ENCODE data around the gene PDIK1L. TPM values are rescaled to one million over a fixed set of nuclear protein-coding genes. Genes with fewer than 3 reads are reported as not detected.
A peak's percentile ranks its signal among the peaks of the same experiment; 100 is the strongest.

Gene PDIK1L
- total and polyA plus RNA-seq, 9 of the 15 experiments (the other 6 are each of a cell fraction or from before 2014, with no cell fraction given) = 12.8 to 30.2 (median 21.5) TPM

- no peak; the same call in 1 of the 2 replicates for TF ChIP-seq BCOR (IDR thresholded peaks at IDR 0.05)
- no peak for TF ChIP-seq FOXJ2 (tag; IDR thresholded peaks at IDR 0.05)
- TF ChIP-seq HDAC3 (IDR thresholded peaks at IDR 0.05; ENCODE audit: borderline replicate concordance, partially characterized antibody) = no peak
- TF ChIP-seq MLLT1 (IDR thresholded peaks at IDR 0.05) = peak in 1 of 2 experiments; percentile 27; a peak in 1 of 4 replicates
- no peak for TF ChIP-seq ZNF274 (IDR thresholded peaks at IDR 0.05; ENCODE audit: borderline replicate concordance, low read depth, low read length)
- no peak for TF ChIP-seq CBFB (CRISPR knock-in tag; IDR thresholded peaks at IDR 0.05)
- no peak for TF ChIP-seq POLR2H (tag; IDR thresholded peaks at IDR 0.05; ENCODE audit: low read depth)
- TF ChIP-seq ZFX (CRISPR knock-in tag; IDR thresholded peaks at IDR 0.05) = peak; percentile 87
- TF ChIP-seq TAL1 (IDR thresholded peaks at IDR 0.05) = no peak
- no peak for TF ChIP-seq KAT2B (IDR thresholded peaks at IDR 0.05; ENCODE audit: low read depth, low read length)
- TF ChIP-seq, protein P1, sequence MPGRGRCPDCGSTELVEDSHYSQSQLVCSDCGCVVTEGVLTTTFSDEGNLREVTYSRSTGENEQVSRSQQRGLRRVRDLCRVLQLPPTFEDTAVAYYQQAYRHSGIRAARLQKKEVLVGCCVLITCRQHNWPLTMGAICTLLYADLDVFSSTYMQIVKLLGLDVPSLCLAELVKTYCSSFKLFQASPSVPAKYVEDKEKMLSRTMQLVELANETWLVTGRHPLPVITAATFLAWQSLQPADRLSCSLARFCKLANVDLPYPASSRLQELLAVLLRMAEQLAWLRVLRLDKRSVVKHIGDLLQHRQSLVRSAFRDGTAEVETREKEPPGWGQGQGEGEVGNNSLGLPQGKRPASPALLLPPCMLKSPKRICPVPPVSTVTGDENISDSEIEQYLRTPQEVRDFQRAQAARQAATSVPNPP (IDR thresholded peaks at IDR 0.05; ENCODE audit: borderline replicate concordance, insufficient read depth, insufficient read length) = no peak
- no peak for TF ChIP-seq FOXO4 (CRISPR knock-in tag; IDR thresholded peaks at IDR 0.05)
- TF ChIP-seq, protein P2, sequence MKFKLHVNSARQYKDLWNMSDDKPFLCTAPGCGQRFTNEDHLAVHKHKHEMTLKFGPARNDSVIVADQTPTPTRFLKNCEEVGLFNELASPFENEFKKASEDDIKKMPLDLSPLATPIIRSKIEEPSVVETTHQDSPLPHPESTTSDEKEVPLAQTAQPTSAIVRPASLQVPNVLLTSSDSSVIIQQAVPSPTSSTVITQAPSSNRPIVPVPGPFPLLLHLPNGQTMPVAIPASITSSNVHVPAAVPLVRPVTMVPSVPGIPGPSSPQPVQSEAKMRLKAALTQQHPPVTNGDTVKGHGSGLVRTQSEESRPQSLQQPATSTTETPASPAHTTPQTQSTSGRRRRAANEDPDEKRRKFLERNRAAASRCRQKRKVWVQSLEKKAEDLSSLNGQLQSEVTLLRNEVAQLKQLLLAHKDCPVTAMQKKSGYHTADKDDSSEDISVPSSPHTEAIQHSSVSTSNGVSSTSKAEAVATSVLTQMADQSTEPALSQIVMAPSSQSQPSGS (CRISPR knock-in tag; IDR thresholded peaks at IDR 0.05) = no peak
- TF ChIP-seq SAFB2 (IDR thresholded peaks at IDR 0.05; ENCODE audit: borderline replicate concordance, low read depth, low read length, severe bottlenecking) = no peak
- no peak for TF ChIP-seq NCOA1 (IDR thresholded peaks at IDR 0.05; ENCODE audit: low read depth)
- TF ChIP-seq TCF3 (CRISPR knock-in tag; IDR thresholded peaks at IDR 0.05) = no peak; the same call in 1 of the 2 replicates
- no peak for TF ChIP-seq SREBF2 (CRISPR knock-in tag; IDR thresholded peaks at IDR 0.05)
- TF ChIP-seq HDGF (IDR thresholded peaks at IDR 0.05) = no peak
- TF ChIP-seq NR2C1 (IDR thresholded peaks at IDR 0.05) = no peak
- no peak for TF ChIP-seq NR2C1 (tag; IDR thresholded peaks at IDR 0.05)
Measured at GRCh38 chr1:26110731-26111529, 694 bp upstream of the PDIK1L start (continued).
